Stomach (tissue), 9 donors: Measurements from ENCODE around the gene FXN. TPM values are rescaled to one million over a fixed set of nuclear protein-coding genes. Genes with fewer than 3 reads are reported as not detected.

Experiments
- DNase-seq, 2 donors: peaks; one replicate each; pipeline versions ENCODE4 v3.0.0 to v3.0.0-alpha.2; 2013 to 2019
- H3K27ac ChIP-seq, 5 donors: fragments of 200-600 bp in 4 of 5; sonication (generic) in 4 of 5; one replicate each; pipeline ENCODE4 v1.5.1; 2013 to 2019; ENCODE audit warnings: mild to moderate bottlenecking in 1 of 5, moderate library complexity in 1 of 5
- H3K27me3 ChIP-seq, 3 donors: fragments of 200-600 bp; sonication (generic); one replicate each; pipeline ENCODE4 v1.5.1; 2017 to 2019; ENCODE audit warnings: mixed run types in 1 of 3
- H3K36me3 ChIP-seq, 4 donors: fragments of 200-600 bp; sonication (generic); 1 replicate in 3 of 4; 2 replicates in 1 of 4; pipeline ENCODE4 v1.5.1; 2016 to 2019
- H3K4me1 ChIP-seq, 4 donors: fragments of 200-600 bp; sonication (generic); one replicate each; pipeline ENCODE4 v1.5.1; 2016 to 2019
- H3K4me3 ChIP-seq, 4 donors: fragments of 200-600 bp; sonication (generic) in 3 of 4; one replicate each; pipeline ENCODE4 v1.5.1; 2016 to 2019; ENCODE audit warnings: mild to moderate bottlenecking in 1 of 4
- H3K9me3 ChIP-seq, 4 donors: fragments of 200-600 bp; sonication (generic); one replicate each; pipeline ENCODE4 v1.5.1; 2016 to 2019
- CTCF ChIP-seq, 7 experiments: fragments of 450-650 bp in 4 of 7; fragments of 200-600 bp in 3 of 7; sonication (generic) in 3 of 7; IDR thresholded peaks; one replicate each; pipeline ENCODE4 v1.5.1; 2016 to 2019; ENCODE audit warnings: antibody characterized with exemption in 7 of 7, control low read depth in 2 of 7, mild to moderate bottlenecking in 1 of 7
- EP300 ChIP-seq: sonication (generic); formaldehyde crosslinking; IDR thresholded peaks from one replicate; pipeline ENCODE4 v1.6.1; 2017; ENCODE audit warnings: antibody characterized with exemption
- POLR2A ChIP-seq, 4 donors: fragments of 450-650 bp; IDR thresholded peaks; one replicate each; pipeline ENCODE4 v1.6.1; 2016; ENCODE audit warnings: antibody characterized with exemption in 4 of 4, control low read depth in 2 of 4, mild to moderate bottlenecking in 1 of 4, moderate library complexity in 1 of 4
- POLR2AphosphoS5 ChIP-seq, 3 donors: sonication (generic); formaldehyde crosslinking; IDR thresholded peaks; one replicate each; pipeline ENCODE4 v1.6.1; 2016; ENCODE audit warnings: antibody characterized with exemption in 3 of 3
- WGBS, 5 donors: extraction: QIAGEN DNeasy Blood & Tissue Kit in 3 of 5; methylation state at CpG; one replicate each; pipeline versions ENCODE4 v1.1.5 to v1.1.7; 2013 to 2018; 5-methylcytosine and 5-hydroxymethylcytosine counted together
- intact Hi-C: fragments of 100-400 bp; cut with DNase I; formaldehyde crosslinking; loops from one replicate; pipeline ENCODE4 v1.15.1; 2023; ENCODE audit warnings: low total_unique reads
- polyA plus RNA-seq, 3 donors: library from polyadenylated mRNA; stranded (reverse); fragments of 200-250 nt; gene quantifications; one replicate each; pipeline ENCODE4 v1.2.3, GENCODE V29; 2013
- total RNA-seq, 5 donors: library from RNA; depleted of rRNA; stranded (reverse); fragments of >200 nt; gene quantifications; one replicate each; pipeline versions ENCODE4 v1.1.0 to v1.2.3, GENCODE V29; 2014 to 2016
- donor health status: healthy with polysubstance abuse.
- donor health status: Bipolar disorder and iron deficiency.
- donor health status: healthy.

Gene FXN
- total and polyA plus RNA-seq, 8 donors, result 0.58 to 15.3 (median 4.1) TPM

- Histone ChIP-seq H3K27me3 (no peaks in the 10 kb centered on the region), H3K4me3 (no peak overlapping the region), H3K36me3 (no peaks in the 10 kb centered on the region), H3K9me3 (no peaks in the 10 kb centered on the region), H3K27ac (peak overlapping the region in 2 of 5 donors; percentile 7 to 51), H3K4me1 (peaks cover 0 to 15% (median 0%) of the 10 kb centered on the region in 4 donors)
- no peak for TF ChIP-seq POLR2AphosphoS5 (IDR thresholded peaks at IDR 0.05)
- no peak for TF ChIP-seq CTCF (IDR thresholded peaks at IDR 0.05)
- no peak for TF ChIP-seq POLR2A (IDR thresholded peaks at IDR 0.05)
- no peak for TF ChIP-seq EP300
- intact Hi-C loops, result loop anchor here (10.0 kb wide), 1 partner anchor 414 kb away; no protein-coding TSS in a partner anchor
- WGBS, 5 donors, result 65 to 81% (median 69%) methylated on average over 5 of the region's 5 CpGs
- no peak for DNase-seq
Observed at GRCh38 chr9:68998812-68999211, 36.7 kb upstream of the FXN start.

GRCh38 chr9:68999393-69000105 lies 36.0 kb upstream of the FXN start:
- DNase-seq, result peak; percentile 66 to 90
- no peak overlapping the region for H3K27ac ChIP-seq
- 30 to 42% (median 38%) methylated on average over 10 of the region's 10 CpGs for WGBS, 5 donors

GRCh38 chr9:69001921-69002320 lies 33.6 kb upstream of the FXN start:
- H3K36me3 ChIP-seq, result no peaks in the 10 kb centered on the region
- no peak overlapping the region for H3K4me3 ChIP-seq
- H3K4me1 ChIP-seq, result peaks cover 0 to 15% (median 0%) of the 10 kb centered on the region in 4 donors
- no peak overlapping the region for H3K27ac ChIP-seq
- WGBS, 5 donors, result 65 to 78% (median 70%) methylated on average over 7 to 8 of the region's 8 CpGs
- H3K9me3 ChIP-seq, result no peaks in the 10 kb centered on the region
- DNase-seq, result no peak
- H3K27me3 ChIP-seq, result no peaks in the 10 kb centered on the region
- no peak for TF ChIP-seq POLR2A (IDR thresholded peaks at IDR 0.05)
- TF ChIP-seq CTCF (IDR thresholded peaks at IDR 0.05), result no peak
- TF ChIP-seq EP300, result no peak
- TF ChIP-seq POLR2AphosphoS5 (IDR thresholded peaks at IDR 0.05), result no peak
- intact Hi-C loops, result no loop called here

More at GRCh38 chr9:68999393-69000105, 36.0 kb upstream of the FXN start:
- Histone ChIP-seq H3K9me3 (no peaks in the 10 kb centered on the region), H3K4me3 (no peak overlapping the region), H3K36me3 (no peaks in the 10 kb centered on the region), H3K4me1 (peaks cover 0 to 15% (median 0%) of the 10 kb centered on the region in 4 donors), H3K27me3 (no peaks in the 10 kb centered on the region)
- intact Hi-C loops, result loop anchor here (10.0 kb wide), 1 partner anchor 415 kb away; no protein-coding TSS in a partner anchor
- no peak for TF ChIP-seq EP300
- TF ChIP-seq CTCF (IDR thresholded peaks at IDR 0.05), result peak in 5 of 7 experiments; percentile 57 to 87 (median 68)
- peak in 1 of 3 donors; percentile 54 for TF ChIP-seq POLR2AphosphoS5 (IDR thresholded peaks at IDR 0.05)
- no peak for TF ChIP-seq POLR2A (IDR thresholded peaks at IDR 0.05)

GRCh38 chr9:69003051-69003450 lies 32.5 kb upstream of the FXN start:
- TF ChIP-seq EP300 (no peak), POLR2A (IDR thresholded peaks at IDR 0.05) (no peak), POLR2AphosphoS5 (IDR thresholded peaks at IDR 0.05) (no peak), CTCF (IDR thresholded peaks at IDR 0.05) (no peak)
- Histone ChIP-seq H3K27me3 (no peaks in the 10 kb centered on the region), H3K4me3 (no peak overlapping the region), H3K9me3 (no peaks in the 10 kb centered on the region), H3K27ac (no peak overlapping the region), H3K4me1 (peaks cover 0 to 14% (median 0%) of the 10 kb centered on the region in 4 donors), H3K36me3 (no peaks in the 10 kb centered on the region)
- intact Hi-C loops, result no loop called here
- WGBS, 5 donors, result 77 to 84% (median 81%) methylated on average over 8 of the region's 8 CpGs
- DNase-seq, result no peak
